ENCODE measurements around the gene TRIM56.

DNA sequence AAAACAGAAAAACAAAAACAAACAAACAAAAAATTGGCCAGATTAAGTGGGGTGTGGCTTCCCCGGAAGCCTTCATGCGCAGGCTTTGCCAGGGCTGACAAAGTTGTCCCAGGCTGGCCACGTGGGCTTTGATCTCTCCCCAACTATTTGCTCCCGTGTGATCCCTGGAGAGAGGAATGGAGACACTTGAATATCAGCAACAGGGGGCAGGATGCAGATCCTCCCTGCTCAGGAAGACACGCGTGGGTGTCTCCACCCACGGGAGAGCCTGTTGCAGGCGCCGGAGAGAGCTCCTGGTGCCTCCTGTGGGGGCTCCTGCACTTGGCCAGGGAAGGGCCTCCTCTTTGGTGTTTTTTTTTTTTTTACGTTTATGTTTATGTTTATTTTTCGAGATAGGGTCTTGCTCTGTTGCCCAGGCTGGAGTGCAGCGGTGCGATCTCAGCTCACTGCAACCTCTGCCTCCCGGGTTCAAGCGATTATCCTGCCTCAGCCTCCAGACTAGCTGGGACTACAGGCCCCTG is 19.0 kb downstream of the TRIM56 start:
- TF ChIP-seq SUZ12 (IDR thresholded peaks at IDR 0.05; ENCODE audit: low read depth, low read length) (no peak), ZNF850 (CRISPR knock-in tag; conservative IDR thresholded peaks at IDR 0.05) (no peak), THAP7 (CRISPR knock-in tag; IDR thresholded peaks at IDR 0.05) (no peak), ZNF232 (CRISPR knock-in tag; IDR thresholded peaks at IDR 0.05; ENCODE audit: borderline replicate concordance) (0 out of 2 replicates have a peak, but pooled peaks have one; percentile 30), SOX6 (IDR thresholded peaks at IDR 0.05) (no peak), SOX6 (CRISPR knock-in tag; IDR thresholded peaks at IDR 0.05) (peak; percentile 17; the same call in 1 of the 2 replicates)
